Cardiac muscle cell (in vitro differentiated cells and primary cell): ENCODE results near the gene BTN1A1. TPM values are rescaled to one million over a fixed set of nuclear protein-coding genes. Genes with fewer than 3 reads are reported as not detected.
A peak's percentile ranks its signal among the peaks of the same experiment; 100 is the strongest.

Source experiments
- DNase-seq, 2 donors: peaks; one replicate each; pipeline versions ENCODE4 v3.0.0 to v3.0.0-alpha.2; 2010 to 2017; ENCODE audit warnings: low read depth in 1 of 2, low spot score in 1 of 2
- H3K27ac ChIP-seq: fragments of 200-600 bp; sonication (generic); 2 replicates; pipeline ENCODE4 v1.5.1; 2016
- H3K27me3 ChIP-seq: fragments of 200-600 bp; sonication (generic); 2 replicates; pipeline ENCODE4 v1.6.0; 2016; ENCODE audit warnings: control low read depth
- H3K36me3 ChIP-seq: fragments of 200-600 bp; sonication (generic); 2 replicates; pipeline ENCODE4 v1.5.1; 2016; ENCODE audit warnings: control low read depth
- H3K4me1 ChIP-seq: fragments of 200-600 bp; sonication (generic); 2 replicates; pipeline ENCODE4 v1.8.1; 2017; ENCODE audit warnings: low read depth, mild to moderate bottlenecking, mixed run types
- H3K4me3 ChIP-seq: fragments of 200-600 bp; sonication (generic); 2 replicates; pipeline ENCODE4 v1.5.1; 2016; ENCODE audit warnings: mild to moderate bottlenecking
- H3K9me3 ChIP-seq: fragments of 200-600 bp; sonication (generic); 2 replicates; pipeline ENCODE4 v1.5.1; 2017; ENCODE audit warnings: low read depth, mild to moderate bottlenecking, control low read depth
- CTCF ChIP-seq: IDR thresholded peaks from 2 replicates; pipeline ENCODE4 v1.5.1; 2012; ENCODE audit warnings: low read depth, mild to moderate bottlenecking, low read length
- polyA plus RNA-seq: library from polyadenylated mRNA; unstranded; fragments of >200 nt; fragmentation: Nextera tagmentation; extraction: Ambion mirVana; gene quantifications from 2 replicates; pipeline ENCODE4 v1.2.1, GENCODE V29; 2016
- total RNA-seq: library from RNA; depleted of rRNA; stranded (reverse); fragments of >200 nt; gene quantifications from 2 replicates; pipeline ENCODE4 v1.2.3, GENCODE V29; 2016

Gene BTN1A1
- total and polyA plus RNA-seq, 2 experiments from 2014 or later: 0.35 TPM; not detected in 1

DNA sequence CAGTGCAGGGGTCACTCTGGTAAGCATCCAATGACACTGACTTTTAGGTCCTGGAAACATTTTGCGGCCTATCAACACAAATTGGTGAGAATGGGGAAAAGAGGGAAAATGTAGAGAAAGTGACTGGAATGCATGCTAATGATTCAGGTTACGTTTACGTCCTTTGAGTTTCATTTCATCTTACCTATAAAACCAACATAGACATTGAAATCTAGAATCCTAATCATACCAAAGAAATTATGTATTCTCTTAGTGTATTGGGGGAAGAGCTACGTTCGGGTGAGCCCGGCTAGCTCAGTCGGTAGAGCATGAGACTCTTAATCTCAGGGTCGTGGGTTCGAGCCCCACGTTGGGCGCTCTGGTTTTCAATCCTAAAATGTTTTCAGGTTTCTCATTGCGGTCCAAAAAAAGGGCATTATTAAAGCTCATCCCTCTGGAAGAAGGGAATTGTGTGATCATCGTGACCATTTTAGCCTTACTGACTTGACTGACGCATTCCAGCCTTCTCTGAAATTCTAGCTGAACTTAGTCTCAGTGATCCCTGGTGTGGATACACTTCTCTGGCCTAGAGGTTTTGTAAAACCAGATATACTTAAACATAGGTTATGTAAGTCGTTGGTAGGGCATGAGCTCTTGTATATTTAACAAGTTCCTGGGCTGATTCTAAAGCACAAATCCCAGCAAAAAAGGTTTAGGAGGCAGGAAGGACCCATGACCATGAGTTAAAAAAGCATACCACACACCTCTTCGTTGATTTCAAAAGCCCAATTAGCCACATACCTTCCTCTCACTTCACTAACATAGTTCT lies 56.4 kb downstream of the BTN1A1 start:
- no peaks in the 10 kb centered on the region for H3K4me1 ChIP-seq
- H3K9me3 ChIP-seq: no peaks in the 10 kb centered on the region
- no peaks in the 10 kb centered on the region for H3K27me3 ChIP-seq
- H3K4me3 ChIP-seq: no peak overlapping the region
- H3K36me3 ChIP-seq: no peaks in the 10 kb centered on the region
- no peak for TF ChIP-seq CTCF
- H3K27ac ChIP-seq: peak overlapping the region; percentile 29
- DNase-seq: peak in 1 of 2 donors; percentile 91

Other genes starting within 250 kb of the BTN1A1 start
- 0.28 and 0.39 TPM in 2 replicates for gene BTN3A2, start 135.1 kb upstream of the BTN1A1 start, total RNA-seq
- 0.53 and 1.3 TPM in 2 replicates for gene BTN3A2, start 135.1 kb upstream of the BTN1A1 start, polyA plus RNA-seq
- gene BTN2A2, start 117.2 kb upstream of the BTN1A1 start, total RNA-seq: 7.2 and 16.9 TPM in 2 replicates
- gene BTN2A2, start 117.2 kb upstream of the BTN1A1 start, polyA plus RNA-seq: 9.7 and 13.5 TPM in 2 replicates
- 1.2 and 3.5 TPM in 2 replicates for gene BTN3A1, start 98.0 kb upstream of the BTN1A1 start, total RNA-seq
- 1.9 and 3.7 TPM in 2 replicates for gene BTN3A1, start 98.0 kb upstream of the BTN1A1 start, polyA plus RNA-seq
- gene BTN3A3, start 59.8 kb upstream of the BTN1A1 start, total RNA-seq: 0.14 and 1.4 TPM in 2 replicates
- 2.9 TPM in 1 of 2 replicates, not detected in the other for gene BTN3A3, start 59.8 kb upstream of the BTN1A1 start, polyA plus RNA-seq
- gene BTN2A1, start 42.3 kb upstream of the BTN1A1 start, total RNA-seq: 16.0 and 18.9 TPM in 2 replicates
- gene BTN2A1, start 42.3 kb upstream of the BTN1A1 start, polyA plus RNA-seq: 21.2 and 27.2 TPM in 2 replicates
- 56.6 and 57.1 TPM in 2 replicates for gene HMGN4, start 38.1 kb downstream of the BTN1A1 start, total RNA-seq
- 54.7 and 62.4 TPM in 2 replicates for gene HMGN4, start 38.1 kb downstream of the BTN1A1 start, polyA plus RNA-seq
- 21.2 and 25.4 TPM in 2 replicates for gene ABT1, start 96.7 kb downstream of the BTN1A1 start, total RNA-seq
- 27.0 and 30.2 TPM in 2 replicates for gene ABT1, start 96.7 kb downstream of the BTN1A1 start, polyA plus RNA-seq
- 16.4 and 18.1 TPM in 2 replicates for gene ZNF322, start 159.4 kb downstream of the BTN1A1 start, total RNA-seq
- gene ZNF322, start 159.4 kb downstream of the BTN1A1 start, polyA plus RNA-seq: 16.1 and 18.0 TPM in 2 replicates